HG03108 (cell line): ENCODE measurements around the gene FAM78B.

ENCODE experiments used
- ATAC-seq: cut with Tn5 transposase; IDR thresholded peaks from one replicate; pipeline ENCODE4 v1.9.1; 2021; ENCODE audit warnings: moderate library complexity; ENCODE audit not compliant: unreplicated experiment

Gene FAM78B

DNA sequence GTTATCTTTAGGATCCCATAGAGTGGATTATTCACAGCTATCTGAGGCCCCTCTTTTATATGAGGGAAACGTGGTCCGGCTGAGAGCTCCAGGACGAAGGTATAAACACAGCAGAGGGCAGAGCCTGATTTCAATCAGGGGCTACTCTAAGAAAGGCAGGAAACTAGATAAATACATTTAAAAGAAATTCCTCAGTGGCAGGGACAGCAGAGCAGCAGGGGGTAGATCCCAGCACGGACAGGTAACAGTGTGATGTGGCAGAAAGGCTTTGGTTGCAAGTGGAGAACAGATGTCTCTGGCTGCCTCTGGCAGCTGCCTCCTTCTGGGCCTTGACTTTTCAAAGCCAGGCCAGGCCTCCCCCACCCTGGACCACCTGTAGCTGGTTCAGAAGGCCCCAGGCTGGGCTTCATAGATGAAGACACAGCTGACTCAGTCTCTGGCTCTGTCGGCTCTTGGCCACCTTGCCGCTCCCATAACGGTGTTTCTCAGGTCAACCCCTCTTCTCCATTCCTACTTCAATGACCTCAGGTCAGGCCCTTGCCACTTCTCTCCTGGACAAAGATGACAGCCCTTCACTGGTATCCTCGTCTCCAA lies 43.8 kb downstream of the FAM78B start:
- no peak for ATAC-seq

DNA sequence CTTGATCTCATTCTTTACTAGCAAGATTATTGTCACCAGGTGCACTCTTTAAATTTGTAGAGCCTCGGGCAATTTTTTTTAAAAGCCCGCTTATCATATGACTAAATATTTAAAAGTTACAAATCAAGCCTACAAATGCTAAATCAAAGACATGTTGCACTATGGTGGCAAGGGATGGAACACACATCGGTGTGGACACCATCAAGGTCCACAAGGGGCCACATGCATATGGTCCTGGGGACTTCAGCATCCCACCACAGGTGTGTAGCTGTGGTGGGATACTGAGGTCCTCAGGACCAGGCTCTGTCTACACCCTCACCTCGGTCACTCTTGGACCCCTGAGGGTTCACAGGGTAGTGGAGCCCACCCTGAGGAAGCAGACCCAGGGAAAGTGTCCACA lies 45.8 kb downstream of the FAM78B start:
- no peak for ATAC-seq

DNA sequence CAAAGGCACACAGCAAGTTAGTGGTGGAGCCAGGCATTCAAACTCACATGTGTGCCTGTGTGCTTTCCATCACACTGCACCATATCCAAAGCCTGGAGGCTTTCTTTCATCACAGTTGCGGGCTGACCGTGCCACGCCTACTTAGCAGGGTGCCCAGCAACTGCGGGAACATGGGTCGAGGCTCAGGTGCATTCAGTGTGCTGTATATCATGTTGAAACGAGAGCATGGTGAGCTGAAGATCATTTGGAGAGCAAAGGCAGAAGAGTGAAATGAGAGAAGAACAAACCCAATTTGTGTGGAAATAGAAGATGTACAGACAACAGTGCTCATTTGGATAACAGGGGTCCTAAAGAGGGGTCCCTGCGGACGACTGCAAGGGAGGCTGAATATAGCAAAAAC lies 46.5 kb downstream of the FAM78B start:
- no peak for ATAC-seq

DNA sequence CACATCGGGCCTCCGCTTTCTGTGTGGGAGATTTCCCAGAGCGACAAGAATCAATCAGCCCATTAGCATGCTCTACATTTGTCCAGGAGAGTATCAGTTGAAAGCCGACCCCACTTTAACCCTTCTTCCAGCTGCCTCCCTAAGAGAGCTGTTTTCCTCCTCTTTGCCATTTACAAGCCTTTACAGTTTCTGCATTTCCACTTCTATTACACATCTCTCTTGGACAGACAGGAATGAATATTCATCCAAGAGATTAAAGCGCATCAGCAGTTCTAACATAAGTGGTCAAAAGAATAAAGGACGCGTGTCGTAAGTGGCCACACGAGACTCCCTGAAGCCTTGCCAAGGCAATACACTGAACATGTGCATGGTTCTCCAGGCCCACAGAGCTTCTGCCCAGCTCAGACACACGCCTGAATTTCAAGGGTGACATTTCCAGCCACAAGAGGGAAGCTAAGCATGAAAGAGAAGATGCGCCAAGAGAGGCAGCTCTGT lies 47.3 kb downstream of the FAM78B start:
- no peak for ATAC-seq

DNA sequence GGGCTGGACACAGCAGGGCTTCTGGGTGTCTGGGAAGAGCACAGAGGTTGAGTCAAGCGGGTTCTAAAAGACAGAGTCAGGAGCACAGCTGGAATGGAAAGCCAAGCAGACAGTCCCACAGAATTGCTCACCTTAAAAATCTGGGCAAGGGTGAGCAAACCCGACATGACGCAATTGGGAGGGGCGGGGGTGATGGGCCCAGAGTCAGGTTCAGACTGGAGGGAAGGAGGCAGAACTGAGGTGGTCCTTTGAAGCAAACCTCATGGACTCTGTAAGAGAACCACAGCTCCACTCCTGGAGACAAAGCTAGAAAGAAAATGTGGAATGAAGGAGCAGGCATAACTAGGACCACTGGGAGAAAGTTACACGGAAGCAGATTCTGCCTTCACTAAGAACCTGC lies 49.0 kb downstream of the FAM78B start:
- ATAC-seq = no peak

DNA sequence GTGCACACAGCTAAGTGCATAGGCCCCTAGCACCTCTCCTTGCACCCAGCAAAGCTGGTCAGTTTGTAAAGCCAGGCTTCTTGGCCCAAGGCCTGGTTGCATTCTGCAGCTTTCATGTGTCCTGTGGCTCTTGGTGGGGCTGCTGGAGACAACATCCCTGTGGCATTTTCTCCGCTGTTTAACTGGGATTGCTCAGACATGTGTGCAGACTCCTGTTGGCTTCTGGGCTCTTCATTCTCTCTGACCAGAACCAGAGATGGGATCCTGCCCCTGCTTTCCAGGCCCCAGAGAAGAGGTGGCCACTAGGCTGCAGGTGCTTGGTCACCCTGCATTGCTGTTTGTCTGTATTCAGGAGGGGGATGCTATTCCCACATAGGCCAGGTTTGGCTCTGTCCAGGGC lies 50.8 kb downstream of the FAM78B start:
- no peak for ATAC-seq

DNA sequence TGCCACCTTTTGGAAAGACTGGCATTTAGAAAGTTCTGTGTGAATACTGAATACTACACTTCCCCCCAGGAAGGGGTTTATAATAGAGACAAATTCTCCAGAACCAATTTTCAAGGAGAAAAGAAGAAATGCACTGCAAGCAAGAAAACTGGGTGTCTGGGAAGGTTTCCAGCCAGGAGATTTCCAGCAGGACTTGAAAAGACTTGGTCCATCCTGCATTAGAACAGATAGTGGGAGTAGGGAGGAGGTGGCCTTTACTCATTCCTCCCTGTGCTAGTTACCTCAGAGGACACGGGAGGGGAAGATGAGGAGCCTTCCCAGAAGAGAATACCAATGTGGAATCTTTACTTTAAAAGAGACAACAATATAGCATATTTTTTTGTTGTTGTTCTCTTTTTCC lies 52.4 kb downstream of the FAM78B start:
- no peak for ATAC-seq

DNA sequence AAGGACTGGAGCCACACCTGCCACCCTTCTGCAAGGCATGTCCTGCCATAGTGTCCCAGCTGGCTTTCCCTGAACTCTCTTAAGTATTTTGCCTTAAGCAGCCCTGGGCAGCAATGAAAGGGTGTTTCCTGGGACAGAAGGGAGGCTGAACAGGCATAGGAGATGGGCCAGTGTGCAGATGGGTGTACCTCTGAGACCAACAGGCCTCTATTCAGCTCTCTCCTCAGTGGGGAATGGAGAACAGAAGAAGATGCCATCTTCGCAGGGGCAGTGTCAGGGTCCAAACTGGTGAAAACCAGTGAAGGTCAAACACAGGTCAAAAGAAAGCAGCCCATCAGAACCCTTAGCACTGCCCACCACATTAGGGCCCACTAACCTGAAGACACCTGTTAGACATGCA lies 53.2 kb downstream of the FAM78B start:
- no peak for ATAC-seq

DNA sequence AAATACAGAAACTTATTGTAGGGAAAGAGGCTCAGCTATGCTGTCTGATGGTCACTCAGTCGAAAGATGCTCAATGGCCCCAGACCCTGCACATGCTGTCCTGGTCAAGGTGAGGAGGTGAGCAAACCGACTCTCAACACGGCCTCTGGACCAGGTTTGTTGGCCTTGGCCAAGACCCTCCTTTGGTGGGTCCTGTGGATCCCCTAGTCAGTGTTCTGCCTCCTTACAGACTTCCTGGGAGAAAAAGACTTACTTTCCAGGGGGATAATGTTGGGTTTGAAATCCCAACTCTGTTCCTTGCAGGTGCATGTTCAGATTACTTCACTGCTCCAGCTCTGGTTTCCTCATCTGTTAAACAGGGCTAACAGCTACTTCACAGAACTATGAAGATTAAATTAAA lies 53.8 kb downstream of the FAM78B start:
- no peak for ATAC-seq

DNA sequence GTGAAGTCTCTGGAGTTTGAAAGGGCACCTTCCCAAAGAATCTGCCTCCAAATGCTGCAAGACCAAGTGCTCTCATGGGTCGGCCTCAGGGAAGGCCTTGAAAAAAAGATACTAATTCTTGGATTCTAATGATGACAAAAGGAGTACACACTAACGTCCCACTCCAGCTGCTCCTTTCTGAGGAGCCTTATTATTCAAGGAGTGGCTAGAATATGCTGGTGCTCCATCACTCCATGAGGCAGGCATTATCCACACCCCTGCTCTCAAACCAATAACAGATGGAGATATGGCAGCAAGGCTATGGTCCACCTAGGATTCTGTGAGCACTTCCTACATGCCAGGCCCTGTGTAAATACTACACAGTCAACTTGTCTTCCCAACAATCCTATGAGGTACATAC lies 54.4 kb downstream of the FAM78B start:
- no peak for ATAC-seq

DNA sequence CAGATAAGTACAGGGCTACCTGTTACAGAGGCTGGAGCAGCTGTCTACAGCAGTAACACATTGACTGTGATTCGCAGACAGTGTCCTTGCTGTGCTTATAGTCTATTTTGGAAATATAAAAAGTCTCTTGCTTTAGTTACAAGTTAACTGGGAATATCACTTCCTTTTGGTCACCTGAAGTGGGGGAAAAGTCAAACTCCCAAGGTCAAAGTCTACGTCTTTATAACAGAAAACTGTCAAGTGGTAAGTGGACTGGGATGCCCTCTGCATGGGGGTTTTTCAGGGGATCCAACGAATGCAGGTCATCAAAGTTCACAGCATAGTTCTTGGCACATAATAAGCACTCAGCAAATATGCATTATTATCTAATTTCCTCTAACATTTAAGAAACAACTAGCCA lies 55.4 kb downstream of the FAM78B start:
- ATAC-seq = no peak

DNA sequence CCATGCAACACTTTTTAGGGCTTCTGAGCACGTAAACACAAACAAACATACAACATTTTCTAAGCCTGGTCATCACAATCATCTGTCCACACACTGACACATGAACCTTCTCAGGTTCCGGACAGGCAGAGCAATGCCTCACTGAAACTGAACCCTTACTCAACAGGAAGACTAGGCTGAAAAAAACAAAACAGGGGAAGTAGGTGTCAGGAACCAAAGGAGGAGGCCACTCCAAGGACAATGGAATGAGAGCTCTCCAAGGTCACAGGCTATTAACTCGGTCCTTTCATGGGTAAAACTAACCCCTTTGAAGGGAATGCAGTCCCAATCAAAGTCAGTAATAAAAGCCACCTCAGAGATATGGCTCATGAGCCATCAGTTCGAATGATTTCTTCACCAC lies 76.6 kb downstream of the FAM78B start:
- ATAC-seq = no peak

DNA sequence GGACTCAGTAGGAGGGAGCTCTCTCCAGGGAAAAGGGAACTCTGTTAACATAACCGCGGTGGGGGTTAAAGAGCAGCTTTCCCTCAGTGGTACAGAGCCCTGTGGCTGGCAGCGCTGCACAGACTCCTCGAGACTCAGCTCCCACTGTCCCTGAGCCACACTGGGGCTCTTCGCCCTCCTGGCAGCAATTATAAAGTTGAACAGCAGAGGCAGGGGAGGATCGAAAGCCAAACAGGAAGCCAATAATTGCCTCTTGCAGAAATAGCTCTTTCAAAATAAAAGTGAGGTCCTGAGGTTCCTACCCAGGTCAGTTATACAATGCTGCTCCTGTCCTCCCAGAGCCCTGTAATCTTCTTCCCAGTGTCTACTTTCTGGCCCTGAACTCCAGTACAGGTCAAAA lies 77.0 kb downstream of the FAM78B start:
- peak; percentile 60 for ATAC-seq

DNA sequence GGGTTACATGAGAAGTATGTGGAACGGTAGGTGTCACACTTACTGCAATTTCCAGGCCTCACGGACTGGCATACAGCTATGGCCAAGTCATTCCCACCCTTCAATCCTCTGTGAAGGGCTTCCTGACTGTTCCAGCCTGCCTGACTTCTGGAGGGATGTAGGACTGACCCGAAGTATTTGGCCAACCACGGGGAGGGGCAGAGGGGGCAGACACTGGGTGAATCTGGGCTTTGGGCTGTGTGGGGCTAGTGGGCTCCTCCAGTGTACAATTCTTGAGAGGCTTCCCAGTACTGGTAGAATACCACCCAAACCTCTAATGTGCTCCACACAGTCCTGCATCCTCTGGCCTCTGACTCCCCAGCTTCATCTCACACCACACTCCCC lies 78.2 kb downstream of the FAM78B start:
- no peak for ATAC-seq

DNA sequence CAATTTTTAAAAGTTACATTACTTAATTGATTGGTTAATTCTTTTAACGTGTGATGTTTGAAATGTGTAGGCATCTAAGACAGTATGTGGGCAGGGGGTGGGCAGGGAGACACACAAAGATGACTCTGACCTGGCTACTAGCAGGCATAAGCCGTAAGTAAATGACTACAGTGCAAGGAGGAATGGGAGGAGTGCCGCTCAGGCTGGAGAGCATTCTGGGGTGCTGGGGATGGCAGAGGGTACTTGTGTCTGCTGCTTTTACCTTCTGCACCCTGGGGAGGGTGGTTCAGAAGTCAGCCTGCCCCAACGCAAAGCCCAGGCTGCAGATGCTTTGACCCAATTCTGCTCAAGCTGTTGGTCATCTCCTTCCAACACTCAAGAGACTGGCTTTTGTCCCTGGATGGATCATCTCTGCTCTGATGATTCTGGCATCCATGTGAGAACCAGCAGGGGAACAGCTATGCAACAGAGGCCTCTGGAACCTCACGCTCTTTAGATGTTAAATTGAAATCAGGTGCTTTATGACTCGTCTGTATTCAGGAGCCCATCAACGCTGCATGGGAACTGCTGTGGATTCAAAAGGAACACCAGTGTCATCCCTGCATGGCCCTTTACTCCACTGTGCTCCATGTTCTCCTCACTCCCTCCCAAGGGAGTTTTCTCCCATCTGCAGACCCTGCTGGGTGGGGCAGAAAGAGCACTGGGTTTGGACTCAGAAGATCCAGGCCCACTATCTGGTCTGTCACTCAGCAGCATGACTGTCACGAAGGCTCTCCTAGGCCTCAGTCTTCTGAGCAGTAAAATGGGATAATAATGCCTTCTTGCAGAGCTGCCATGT lies 78.8 kb downstream of the FAM78B start:
- ATAC-seq = no peak

DNA sequence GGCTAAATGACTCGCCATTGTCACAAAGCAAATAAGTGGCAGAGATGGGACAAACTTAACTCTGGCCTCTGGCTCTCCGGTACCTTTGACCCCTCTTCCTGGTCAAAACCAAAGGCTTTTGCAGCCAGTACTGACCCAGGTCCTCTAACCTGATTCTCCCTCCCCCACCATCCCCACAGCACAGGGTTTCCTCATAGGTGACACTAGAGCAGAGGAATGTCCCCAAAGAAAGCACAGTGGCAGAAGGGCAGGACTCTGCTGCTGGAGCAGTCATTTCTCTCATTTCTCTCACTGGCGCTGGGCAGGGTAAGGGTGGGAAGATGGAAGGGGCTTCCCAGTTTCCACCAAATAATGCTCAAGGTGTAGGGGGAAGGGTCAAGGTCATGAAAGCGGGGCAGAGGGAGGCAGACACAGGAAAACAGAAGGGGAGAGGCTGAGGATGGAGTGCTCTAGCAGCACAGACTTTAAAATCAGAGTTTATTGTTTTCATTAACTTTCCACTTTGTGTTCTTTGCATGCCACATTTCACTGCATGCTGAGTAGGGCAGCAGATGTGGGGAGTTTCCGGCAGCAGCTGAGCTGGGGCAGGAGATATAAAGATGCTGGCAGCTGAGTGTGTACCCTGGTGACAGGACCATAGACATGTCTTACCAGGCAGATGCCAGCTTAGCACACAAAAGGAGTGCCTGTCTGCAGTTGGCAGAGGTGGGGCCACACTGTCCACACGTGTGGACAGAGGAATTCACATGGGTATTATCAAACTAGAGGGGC lies 80.5 kb downstream of the FAM78B start:
- no peak for ATAC-seq

DNA sequence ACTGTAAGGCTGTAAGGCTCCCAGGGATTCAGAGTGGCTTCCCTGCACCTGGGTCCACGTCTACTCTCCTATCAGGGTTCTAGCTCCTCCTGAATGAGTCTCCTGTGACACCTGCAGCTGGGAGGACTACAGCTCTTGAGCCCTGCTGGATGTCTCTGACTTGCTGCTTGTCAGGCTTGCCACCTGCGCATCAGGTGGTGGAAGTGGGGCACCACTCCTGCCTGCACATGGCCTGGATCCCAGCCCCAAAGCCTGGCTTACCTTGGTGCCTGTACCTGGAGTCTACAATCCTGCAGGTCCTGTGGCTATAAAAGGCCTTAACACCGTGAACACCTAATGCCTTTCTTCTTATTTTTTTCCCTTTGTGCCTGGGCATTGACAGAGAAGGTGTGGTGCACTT lies 82.2 kb downstream of the FAM78B start:
- ATAC-seq = no peak

DNA sequence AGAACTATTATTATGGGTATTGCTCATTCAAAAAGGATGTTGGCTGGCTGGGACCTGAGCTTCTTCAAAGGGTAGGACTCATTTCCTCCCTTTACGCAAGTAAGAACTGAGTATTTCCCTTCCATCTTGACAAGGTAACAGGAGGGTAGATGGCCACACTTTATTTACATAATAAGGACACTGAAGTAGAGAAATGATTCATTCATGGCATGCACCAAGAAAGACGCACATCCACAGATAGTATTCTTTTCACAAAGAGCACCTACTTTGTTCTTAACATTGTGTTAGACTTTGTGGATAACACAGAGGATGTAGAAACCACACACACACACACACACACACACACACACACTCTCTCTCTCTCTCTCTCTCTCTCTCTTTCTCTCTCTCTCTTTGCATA lies 82.9 kb downstream of the FAM78B start:
- ATAC-seq = peak; percentile 56

DNA sequence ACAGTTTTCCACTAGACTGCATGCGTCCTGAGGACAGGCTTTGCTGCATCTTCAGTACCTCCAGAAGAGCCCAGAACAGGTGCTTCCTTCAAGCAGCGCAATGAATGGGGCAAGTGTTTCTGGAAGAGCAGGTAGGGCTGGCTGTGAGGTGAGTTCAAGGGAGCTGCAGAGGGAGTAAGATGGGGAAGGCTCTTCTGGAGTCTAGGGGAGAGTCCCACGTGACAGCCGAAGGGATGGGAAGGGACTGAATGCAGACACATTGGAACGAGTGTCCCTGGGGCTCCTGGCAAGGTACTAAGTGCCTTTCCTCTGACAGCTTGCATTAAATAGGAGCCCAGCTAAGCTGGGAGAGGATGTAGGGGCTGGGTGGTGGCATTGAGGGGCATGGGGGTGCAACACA lies 84.2 kb downstream of the FAM78B start:
- ATAC-seq = no peak

DNA sequence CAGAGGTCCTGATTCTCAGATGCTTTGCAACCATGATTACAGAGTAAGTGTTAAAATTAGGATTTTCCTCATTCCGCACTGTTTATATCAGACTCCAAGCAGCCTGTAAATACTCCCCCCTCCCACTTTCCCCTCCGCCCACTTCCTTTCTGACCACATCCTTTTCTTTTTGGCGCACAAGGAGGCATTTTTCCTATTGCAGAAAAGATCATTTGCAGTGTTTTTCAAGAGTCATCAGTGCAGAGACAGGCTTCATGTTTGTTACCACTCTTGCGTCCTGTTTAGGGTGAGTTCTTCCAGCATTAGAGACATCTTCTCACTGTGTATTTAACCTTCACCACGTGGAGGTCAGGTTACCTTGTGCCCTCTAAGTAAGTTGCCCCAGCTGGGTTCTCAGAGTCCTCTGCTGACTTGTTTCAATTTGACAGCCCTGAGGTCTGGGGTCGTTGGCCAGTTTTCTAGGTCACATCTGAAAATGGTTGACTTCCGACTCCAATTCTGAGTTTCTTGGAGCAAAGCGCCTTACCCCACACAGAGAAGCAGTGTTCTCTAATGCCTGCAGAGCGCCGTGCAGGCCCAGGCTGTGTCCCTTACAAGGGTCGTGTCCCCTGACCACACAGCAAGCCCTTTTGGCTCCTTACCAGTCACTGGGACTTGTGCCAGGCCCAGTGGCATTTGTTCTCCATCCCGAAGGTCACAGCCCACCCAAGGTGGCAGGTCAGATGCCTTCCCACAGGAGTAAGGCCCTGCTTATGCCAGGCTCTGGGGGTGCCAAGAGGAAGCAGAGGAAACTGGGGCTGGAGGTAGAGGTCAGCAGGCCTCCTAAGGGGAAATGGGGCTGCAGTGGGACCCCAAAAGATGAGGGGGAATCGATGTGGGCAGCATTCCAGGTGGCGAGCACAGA lies 85.6 kb downstream of the FAM78B start:
- ATAC-seq = no peak
